ENCODE measurements around the gene MSMB.

Gene MSMB

GRCh38 chr10:46048152-46048551 is 2.1 kb upstream of the MSMB start:
- H2BK120ac ChIP-seq (ENCODE audit: low read depth, low read length) = no peak overlapping the region
- H3K4me2 ChIP-seq (ENCODE audit: insufficient read depth, low read length, poor library complexity, severe bottlenecking) = no peak overlapping the region
- peaks cover 0 to 22% (median 0%) of the 10 kb centered on the region in 3 experiments for H3K27me3 ChIP-seq (ENCODE audit: control insufficient read depth in 3 of 3, insufficient read depth in 3 of 3, low read depth in 1 of 3, low read length in 3 of 3)
- no peak overlapping the region for H2BK5ac ChIP-seq (ENCODE audit: low read length)
- H3K18ac ChIP-seq (ENCODE audit: low read length) = no peak overlapping the region
- no peak overlapping the region for H2AK5ac ChIP-seq (ENCODE audit: low read depth, low read length)
- no peak overlapping the region for H2BK12ac ChIP-seq (ENCODE audit: low read length)
- no peak overlapping the region for H3K23ac ChIP-seq (ENCODE audit: low read depth, low read length, poor library complexity)
- no peak overlapping the region for H3K4ac ChIP-seq (ENCODE audit: low read length)
- no peak overlapping the region for H4K91ac ChIP-seq (ENCODE audit: low read depth, low read length, poor library complexity)
- no peak overlapping the region for H4K8ac ChIP-seq (ENCODE audit: low read depth, low read length)
- H3K4me1 ChIP-seq (ENCODE audit: control insufficient read depth in 2 of 2, insufficient read depth in 1 of 2, low read depth in 1 of 2, low read length in 2 of 2) = peaks cover 0 to 7% of the 10 kb centered on the region in 2 donors
- H3K14ac ChIP-seq (ENCODE audit: low read length) = no peak overlapping the region
- DNase-seq (ENCODE audit: low spot score) = no peak
- H3K27ac ChIP-seq (replicated peaks; ENCODE audit: low read length) = no peak overlapping the region
- no peak overlapping the region for H3K4me3 ChIP-seq (ENCODE audit: low read length in 2 of 2)
- WGBS, 2 donors (ENCODE audit: extremely low coverage in 2 of 2, insufficient read length in 2 of 2, insufficient replicate concordance in 1 of 2) = no CpG with 5 or more reads among the region's 2 CpGs
- H3K36me3 ChIP-seq (replicated peaks in 1 of 2; ENCODE audit: control insufficient read depth in 2 of 2, insufficient read depth in 2 of 2, low read length in 2 of 2) = no peaks in the 10 kb centered on the region
- no peak overlapping the region for H2BK15ac ChIP-seq (ENCODE audit: low read length)
- H2AFZ ChIP-seq (ENCODE audit: low read length) = no peak overlapping the region
- no peaks in the 10 kb centered on the region for H3K9me3 ChIP-seq (replicated peaks in 1 of 2; ENCODE audit: control insufficient read depth in 2 of 2, insufficient read depth in 1 of 2, low read depth in 1 of 2, low read length in 2 of 2)
- H3K9ac ChIP-seq (ENCODE audit: low read depth, low read length, poor library complexity) = no peak overlapping the region
- H3K79me1 ChIP-seq (ENCODE audit: low read depth, low read length) = no peaks in the 10 kb centered on the region

GRCh38 chr10:46042527-46042926 is 3.5 kb downstream of the MSMB start:
- no CpG with 5 or more reads among the region's 4 CpGs for WGBS, 2 donors (ENCODE audit: extremely low coverage in 2 of 2, insufficient read length in 2 of 2, insufficient replicate concordance in 1 of 2)
- no peak for DNase-seq (ENCODE audit: low spot score)

DNA sequence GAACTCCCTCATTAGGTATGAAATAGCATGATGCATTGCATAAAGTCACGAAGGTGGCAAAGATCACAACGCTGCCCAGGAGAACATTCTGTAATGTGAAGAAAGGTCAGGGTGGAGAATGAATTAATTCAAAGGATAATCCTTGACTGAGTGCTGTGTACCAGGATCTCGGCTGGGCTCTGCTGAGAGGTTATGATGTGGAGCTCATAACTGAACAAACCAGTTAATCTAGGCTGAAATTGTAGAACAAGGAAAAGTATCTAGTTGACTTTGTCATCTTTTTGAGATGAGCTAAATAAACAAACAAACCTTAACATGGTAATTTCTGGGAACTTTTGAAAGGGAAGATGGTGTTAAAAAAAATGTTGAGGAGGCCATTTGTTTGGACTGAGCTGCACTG is 6.1 kb downstream of the MSMB start:
- H3K36me3 ChIP-seq (replicated peaks in 1 of 2; ENCODE audit: control insufficient read depth in 2 of 2, insufficient read depth in 2 of 2, low read length in 2 of 2) = no peaks in the 10 kb centered on the region
- H3K27me3 ChIP-seq (ENCODE audit: control insufficient read depth in 3 of 3, insufficient read depth in 3 of 3, low read depth in 1 of 3, low read length in 3 of 3) = no peaks in the 10 kb centered on the region

More at GRCh38 chr10:46042527-46042926, 3.5 kb downstream of the MSMB start:
- no peak overlapping the region for H3K4ac ChIP-seq (ENCODE audit: low read length)
- H3K9ac ChIP-seq (ENCODE audit: low read depth, low read length, poor library complexity) = no peak overlapping the region
- no peaks in the 10 kb centered on the region for H3K79me1 ChIP-seq (ENCODE audit: low read depth, low read length)
- no peak overlapping the region for H3K27ac ChIP-seq (replicated peaks; ENCODE audit: low read length)
- no peak overlapping the region for H2BK12ac ChIP-seq (ENCODE audit: low read length)
- peaks cover 0 to 10% (median 0%) of the 10 kb centered on the region in 3 experiments for H3K27me3 ChIP-seq (ENCODE audit: control insufficient read depth in 3 of 3, insufficient read depth in 3 of 3, low read depth in 1 of 3, low read length in 3 of 3)
- H3K14ac ChIP-seq (ENCODE audit: low read length) = no peak overlapping the region
- no peak overlapping the region for H3K4me2 ChIP-seq (ENCODE audit: insufficient read depth, low read length, poor library complexity, severe bottlenecking)
- no peak overlapping the region for H3K18ac ChIP-seq (ENCODE audit: low read length)
- no peak overlapping the region for H2AFZ ChIP-seq (ENCODE audit: low read length)
- H2AK5ac ChIP-seq (ENCODE audit: low read depth, low read length) = no peak overlapping the region
- no peaks in the 10 kb centered on the region for H3K4me1 ChIP-seq (ENCODE audit: control insufficient read depth in 2 of 2, insufficient read depth in 1 of 2, low read depth in 1 of 2, low read length in 2 of 2)
- no peak overlapping the region for H4K8ac ChIP-seq (ENCODE audit: low read depth, low read length)
- H3K4me3 ChIP-seq (ENCODE audit: low read length in 2 of 2) = no peak overlapping the region
- no peak overlapping the region for H4K91ac ChIP-seq (ENCODE audit: low read depth, low read length, poor library complexity)
- H3K36me3 ChIP-seq (replicated peaks in 1 of 2; ENCODE audit: control insufficient read depth in 2 of 2, insufficient read depth in 2 of 2, low read length in 2 of 2) = no peaks in the 10 kb centered on the region
- no peak overlapping the region for H2BK5ac ChIP-seq (ENCODE audit: low read length)
- no peak overlapping the region for H2BK15ac ChIP-seq (ENCODE audit: low read length)
- no peak overlapping the region for H3K23ac ChIP-seq (ENCODE audit: low read depth, low read length, poor library complexity)
- no peaks in the 10 kb centered on the region for H3K9me3 ChIP-seq (replicated peaks in 1 of 2; ENCODE audit: control insufficient read depth in 2 of 2, insufficient read depth in 1 of 2, low read depth in 1 of 2, low read length in 2 of 2)
- H2BK120ac ChIP-seq (ENCODE audit: low read depth, low read length) = no peak overlapping the region

DNA sequence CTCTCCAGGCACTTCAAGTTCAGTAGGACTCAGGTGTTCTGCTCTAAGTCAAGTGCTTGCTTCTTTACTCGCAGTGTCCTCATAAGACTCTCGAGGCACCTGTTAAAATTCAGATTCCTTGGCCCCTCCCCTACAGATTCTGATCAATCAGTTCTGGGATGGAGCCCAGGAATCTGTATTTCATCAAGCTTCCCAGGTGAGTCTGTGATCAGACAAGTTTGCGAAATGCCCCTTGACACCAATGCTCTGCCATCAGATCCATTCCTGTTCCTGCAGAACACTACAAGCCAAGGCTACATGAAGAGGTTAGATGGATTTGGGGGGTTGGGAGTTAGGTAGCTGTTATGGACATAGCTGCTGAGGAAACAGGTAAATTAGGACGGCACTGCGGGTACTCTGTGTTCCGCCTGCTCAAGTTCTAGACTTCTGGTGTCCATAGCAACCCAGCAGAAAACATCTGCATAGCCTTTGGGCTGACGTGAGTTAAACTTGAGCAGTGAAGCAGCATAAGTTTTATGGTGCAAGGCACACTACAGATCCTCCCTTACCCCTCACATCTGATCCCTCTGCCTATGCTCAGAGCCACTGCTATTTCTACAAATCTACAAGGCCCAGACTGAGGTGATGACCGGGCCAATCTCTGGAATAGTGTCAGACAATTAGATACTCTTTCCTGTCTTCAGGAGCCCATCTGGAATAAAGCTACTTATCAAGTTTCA is 8.8 kb downstream of the MSMB start:
- no CpG with 5 or more reads among the region's 8 CpGs for WGBS, 2 donors (ENCODE audit: extremely low coverage in 2 of 2, insufficient read length in 2 of 2, insufficient replicate concordance in 1 of 2)
- H4K8ac ChIP-seq (ENCODE audit: low read depth, low read length) = no peak overlapping the region
- H4K91ac ChIP-seq (ENCODE audit: low read depth, low read length, poor library complexity) = no peak overlapping the region
- H2AK5ac ChIP-seq (ENCODE audit: low read depth, low read length) = no peak overlapping the region
- H3K4me1 ChIP-seq (ENCODE audit: control insufficient read depth in 2 of 2, insufficient read depth in 1 of 2, low read depth in 1 of 2, low read length in 2 of 2) = no peaks in the 10 kb centered on the region
- no peak overlapping the region for H3K9ac ChIP-seq (ENCODE audit: low read depth, low read length, poor library complexity)
- DNase-seq (ENCODE audit: low spot score) = no peak
- H2BK5ac ChIP-seq (ENCODE audit: low read length) = no peak overlapping the region
- H3K9me3 ChIP-seq (replicated peaks in 1 of 2; ENCODE audit: control insufficient read depth in 2 of 2, insufficient read depth in 1 of 2, low read depth in 1 of 2, low read length in 2 of 2) = no peaks in the 10 kb centered on the region
- H3K4me2 ChIP-seq (ENCODE audit: insufficient read depth, low read length, poor library complexity, severe bottlenecking) = no peak overlapping the region
- no peaks in the 10 kb centered on the region for H3K36me3 ChIP-seq (replicated peaks in 1 of 2; ENCODE audit: control insufficient read depth in 2 of 2, insufficient read depth in 2 of 2, low read length in 2 of 2)
- no peak overlapping the region for H2BK120ac ChIP-seq (ENCODE audit: low read depth, low read length)
- H2AFZ ChIP-seq (ENCODE audit: low read length) = no peak overlapping the region
- no peak overlapping the region for H3K23ac ChIP-seq (ENCODE audit: low read depth, low read length, poor library complexity)
- H3K4ac ChIP-seq (ENCODE audit: low read length) = no peak overlapping the region
- no peak overlapping the region for H3K14ac ChIP-seq (ENCODE audit: low read length)
- H2BK12ac ChIP-seq (ENCODE audit: low read length) = no peak overlapping the region
- H3K4me3 ChIP-seq (ENCODE audit: low read length in 2 of 2) = no peak overlapping the region
- no peaks in the 10 kb centered on the region for H3K27me3 ChIP-seq (ENCODE audit: control insufficient read depth in 3 of 3, insufficient read depth in 3 of 3, low read depth in 1 of 3, low read length in 3 of 3)
- no peak overlapping the region for H3K18ac ChIP-seq (ENCODE audit: low read length)
- no peak overlapping the region for H3K27ac ChIP-seq (replicated peaks; ENCODE audit: low read length)
- H3K79me1 ChIP-seq (ENCODE audit: low read depth, low read length) = no peaks in the 10 kb centered on the region
- no peak overlapping the region for H2BK15ac ChIP-seq (ENCODE audit: low read length)

More for the DNA sequence above, 6.1 kb downstream of the MSMB start:
- H3K4me3 ChIP-seq (ENCODE audit: low read length in 2 of 2) = no peak overlapping the region
- H3K18ac ChIP-seq (ENCODE audit: low read length) = no peak overlapping the region
- DNase-seq (ENCODE audit: low spot score) = no peak
- H3K9ac ChIP-seq (ENCODE audit: low read depth, low read length, poor library complexity) = no peak overlapping the region
- H2BK120ac ChIP-seq (ENCODE audit: low read depth, low read length) = no peak overlapping the region
- H3K4me2 ChIP-seq (ENCODE audit: insufficient read depth, low read length, poor library complexity, severe bottlenecking) = no peak overlapping the region
- no peak overlapping the region for H3K27ac ChIP-seq (replicated peaks; ENCODE audit: low read length)
- H3K4ac ChIP-seq (ENCODE audit: low read length) = no peak overlapping the region
- H2BK5ac ChIP-seq (ENCODE audit: low read length) = no peak overlapping the region
- no peak overlapping the region for H3K14ac ChIP-seq (ENCODE audit: low read length)
- no peak overlapping the region for H2AK5ac ChIP-seq (ENCODE audit: low read depth, low read length)
- WGBS, 2 donors (ENCODE audit: extremely low coverage in 2 of 2, insufficient read length in 2 of 2, insufficient replicate concordance in 1 of 2) = no CpG with 5 or more reads among the region's 3 CpGs
- no peaks in the 10 kb centered on the region for H3K9me3 ChIP-seq (replicated peaks in 1 of 2; ENCODE audit: control insufficient read depth in 2 of 2, insufficient read depth in 1 of 2, low read depth in 1 of 2, low read length in 2 of 2)
- H3K79me1 ChIP-seq (ENCODE audit: low read depth, low read length) = no peaks in the 10 kb centered on the region
- H3K23ac ChIP-seq (ENCODE audit: low read depth, low read length, poor library complexity) = no peak overlapping the region
- H3K4me1 ChIP-seq (ENCODE audit: control insufficient read depth in 2 of 2, insufficient read depth in 1 of 2, low read depth in 1 of 2, low read length in 2 of 2) = no peaks in the 10 kb centered on the region
- H2BK12ac ChIP-seq (ENCODE audit: low read length) = no peak overlapping the region
- H4K91ac ChIP-seq (ENCODE audit: low read depth, low read length, poor library complexity) = no peak overlapping the region
- H2BK15ac ChIP-seq (ENCODE audit: low read length) = no peak overlapping the region
- no peak overlapping the region for H4K8ac ChIP-seq (ENCODE audit: low read depth, low read length)
- no peak overlapping the region for H2AFZ ChIP-seq (ENCODE audit: low read length)
